C4-2B (cell line): ENCODE measurements around the gene TMEM40.
A peak's percentile ranks its signal among the peaks of the same experiment; 100 is the strongest.

Experiments
- H3K27ac ChIP-seq: fragments of 450-650 bp; 2 replicates; pipeline ENCODE4 v1.5.1; 2017
- ZFX ChIP-seq: fragments of 450-650 bp; IDR thresholded peaks from 2 replicates; pipeline ENCODE4 v1.6.1; 2017
- TF ChIP-seq, protein P1 (sequence below): fragments of 450-650 bp; conservative IDR thresholded peaks from 2 replicates; pipeline ENCODE4 v1.5.1; 2017; ENCODE audit warnings: mild to moderate bottlenecking

TMEM40 gene

DNA sequence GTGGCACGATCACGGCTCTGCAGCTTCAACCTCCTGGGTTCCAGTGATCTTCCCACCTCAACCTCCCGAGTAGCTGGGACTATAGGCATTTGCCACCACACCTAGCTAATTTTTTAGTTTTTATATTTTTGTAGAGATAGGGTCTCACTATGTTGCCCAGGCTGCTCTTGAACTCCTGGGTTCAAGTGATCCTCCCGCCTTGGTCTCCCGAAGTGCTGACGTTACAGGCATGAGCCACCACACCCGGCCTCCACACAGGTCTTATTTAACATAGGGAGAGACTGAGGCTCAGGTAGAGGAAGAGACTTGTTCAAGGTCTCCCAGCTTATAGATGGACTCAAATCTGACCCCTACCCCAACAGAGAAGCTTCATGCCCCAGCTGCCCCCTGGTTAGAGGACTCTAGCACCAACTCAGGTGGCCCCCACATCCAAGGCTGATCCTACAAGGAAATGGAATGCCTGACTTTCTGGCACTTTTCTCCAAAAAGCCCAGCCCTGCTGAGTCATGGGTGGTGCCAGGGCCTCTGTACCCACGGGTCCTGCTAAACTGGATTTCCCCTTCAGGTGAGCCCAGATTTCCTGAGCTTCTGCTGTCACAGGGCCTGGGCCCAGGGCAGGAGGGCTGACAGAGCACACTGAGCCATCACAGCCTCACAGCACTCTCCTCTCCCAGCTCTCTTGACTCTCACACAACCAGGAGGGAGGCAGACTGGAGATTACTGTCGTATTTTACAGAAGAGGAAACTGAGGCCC is 5.6 kb downstream of the TMEM40 start:
- TF ChIP-seq, protein P1, sequence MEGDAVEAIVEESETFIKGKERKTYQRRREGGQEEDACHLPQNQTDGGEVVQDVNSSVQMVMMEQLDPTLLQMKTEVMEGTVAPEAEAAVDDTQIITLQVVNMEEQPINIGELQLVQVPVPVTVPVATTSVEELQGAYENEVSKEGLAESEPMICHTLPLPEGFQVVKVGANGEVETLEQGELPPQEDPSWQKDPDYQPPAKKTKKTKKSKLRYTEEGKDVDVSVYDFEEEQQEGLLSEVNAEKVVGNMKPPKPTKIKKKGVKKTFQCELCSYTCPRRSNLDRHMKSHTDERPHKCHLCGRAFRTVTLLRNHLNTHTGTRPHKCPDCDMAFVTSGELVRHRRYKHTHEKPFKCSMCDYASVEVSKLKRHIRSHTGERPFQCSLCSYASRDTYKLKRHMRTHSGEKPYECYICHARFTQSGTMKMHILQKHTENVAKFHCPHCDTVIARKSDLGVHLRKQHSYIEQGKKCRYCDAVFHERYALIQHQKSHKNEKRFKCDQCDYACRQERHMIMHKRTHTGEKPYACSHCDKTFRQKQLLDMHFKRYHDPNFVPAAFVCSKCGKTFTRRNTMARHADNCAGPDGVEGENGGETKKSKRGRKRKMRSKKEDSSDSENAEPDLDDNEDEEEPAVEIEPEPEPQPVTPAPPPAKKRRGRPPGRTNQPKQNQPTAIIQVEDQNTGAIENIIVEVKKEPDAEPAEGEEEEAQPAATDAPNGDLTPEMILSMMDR: no peak
- TF ChIP-seq ZFX: no peak

DNA sequence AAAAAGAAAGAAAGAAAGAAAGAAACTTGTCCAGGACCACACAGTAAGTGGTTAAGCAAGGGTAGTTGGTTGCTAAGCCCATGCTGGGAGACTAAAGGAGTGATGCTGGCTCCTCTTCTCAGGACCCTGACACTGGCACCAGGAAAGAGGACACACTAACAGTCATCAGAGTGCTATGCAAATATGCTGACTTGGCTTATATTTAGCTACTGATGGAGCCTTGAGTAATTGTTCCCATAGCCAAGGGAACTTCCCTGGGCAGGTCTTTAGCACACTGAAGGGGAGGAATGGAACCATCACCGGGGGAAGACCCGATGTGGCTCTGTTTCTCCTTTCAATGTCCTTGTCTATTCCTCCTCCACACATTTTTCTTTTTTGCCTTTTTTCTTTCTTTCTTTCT is 6.2 kb downstream of the TMEM40 start:
- no peak overlapping the region; the same call in 1 of the 2 replicates for H3K27ac ChIP-seq
- TF ChIP-seq, protein P1: no peak

More for the DNA sequence above, 5.6 kb downstream of the TMEM40 start:
- peak overlapping the region; percentile 48 for H3K27ac ChIP-seq

GRCh38 chr3:12752102-12752501 is 7.0 kb downstream of the TMEM40 start:
- TF ChIP-seq ZFX: no peak
- TF ChIP-seq, protein P1: no peak
- H3K27ac ChIP-seq: no peak overlapping the region

GRCh38 chr3:12751571-12751970 is 7.5 kb downstream of the TMEM40 start:
- H3K27ac ChIP-seq: no peak overlapping the region
- no peak for TF ChIP-seq ZFX
- TF ChIP-seq, protein P1: no peak

DNA sequence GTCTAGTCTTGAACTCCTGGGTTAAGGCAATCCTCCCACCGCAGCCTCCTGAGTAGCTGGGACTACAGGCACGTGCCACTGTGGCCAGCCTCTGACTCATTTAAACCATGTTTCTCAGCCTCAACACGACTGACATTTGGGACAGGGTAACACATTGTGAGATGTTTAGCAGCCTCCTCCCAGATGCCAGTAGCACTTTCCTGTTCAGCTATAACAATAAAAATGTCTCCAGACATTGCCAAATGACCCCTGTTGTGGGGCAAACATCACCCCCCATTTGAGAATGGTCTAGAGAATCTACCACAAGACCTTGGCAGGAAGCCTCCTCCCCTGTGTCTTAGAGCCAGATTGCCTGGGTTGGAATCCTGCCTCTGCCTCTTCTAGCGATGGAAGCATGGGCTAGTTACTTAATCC is 8.4 kb downstream of the TMEM40 start:
- TF ChIP-seq, protein P1: no peak
- no peak for TF ChIP-seq ZFX
- H3K27ac ChIP-seq: peak overlapping the region; percentile 75

DNA sequence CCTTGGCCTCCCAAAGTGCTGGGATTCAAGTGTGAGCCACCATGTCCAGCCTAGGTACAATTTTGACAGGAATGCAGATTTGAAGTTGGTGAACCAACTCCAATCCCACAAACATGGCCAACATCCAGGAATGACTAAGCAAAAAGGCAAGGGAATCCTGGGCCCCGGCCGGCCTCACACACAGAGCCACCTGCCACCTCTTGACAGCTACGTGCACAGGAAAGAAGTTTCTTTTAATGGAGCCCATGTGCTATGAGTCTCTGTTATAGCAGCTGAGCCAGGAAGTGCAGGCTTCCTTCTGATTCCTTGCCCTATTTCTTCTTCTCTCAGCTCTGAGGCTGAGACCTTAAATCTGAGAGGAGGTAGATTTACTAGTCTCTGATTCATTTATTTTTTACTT is 8.8 kb downstream of the TMEM40 start:
- H3K27ac ChIP-seq: peak overlapping the region; percentile 75
- no peak for TF ChIP-seq ZFX
- TF ChIP-seq, protein P1: no peak

DNA sequence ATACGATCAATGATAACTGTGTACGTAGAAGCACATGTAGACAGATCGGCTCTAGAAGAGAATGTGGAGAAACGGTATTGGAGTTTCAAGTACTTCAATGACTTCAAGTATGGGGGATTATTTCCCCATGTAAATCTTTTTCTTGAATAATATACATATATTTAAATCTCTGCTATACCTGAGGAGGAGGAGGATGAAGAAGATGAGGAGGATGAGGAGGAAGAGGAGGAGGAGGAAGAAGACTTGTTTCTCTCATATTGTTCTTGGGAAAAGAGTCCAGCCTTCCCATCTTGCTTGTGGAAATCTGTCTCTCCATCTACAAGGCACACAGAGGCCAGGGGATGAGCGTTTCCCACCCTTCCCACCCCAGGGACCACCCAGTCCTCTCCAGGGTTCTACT is 10.6 kb downstream of the TMEM40 start:
- TF ChIP-seq ZFX: no peak
- TF ChIP-seq, protein P1: no peak
- H3K27ac ChIP-seq: no peak overlapping the region
